Esophagus muscularis mucosa (tissue), 4 donors: ENCODE data around the gene RHOT1.

ENCODE experiments used
- CTCF ChIP-seq, 3 experiments: fragments of 200-600 bp in 2 of 3; fragments of 450-650 bp in 1 of 3; sonication (generic) in 2 of 3; IDR thresholded peaks; one replicate each; pipeline ENCODE4 v1.5.1; 2017 to 2019; ENCODE audit warnings: antibody characterized with exemption in 3 of 3, mild to moderate bottlenecking in 2 of 3, moderate library complexity in 1 of 3
- EP300 ChIP-seq: sonication (generic); formaldehyde crosslinking; IDR thresholded peaks from one replicate; pipeline ENCODE4 v1.6.1; 2017; ENCODE audit warnings: antibody characterized with exemption
- POLR2A ChIP-seq: fragments of 450-650 bp; IDR thresholded peaks from one replicate; pipeline ENCODE4 v1.6.1; 2017; ENCODE audit warnings: antibody characterized with exemption, moderate library complexity, mild to moderate bottlenecking, low read depth
- POLR2AphosphoS5 ChIP-seq, 2 donors: sonication (generic); formaldehyde crosslinking; IDR thresholded peaks; one replicate each; pipeline ENCODE4 v1.6.1; 2017; ENCODE audit warnings: antibody characterized with exemption in 2 of 2

DNA sequence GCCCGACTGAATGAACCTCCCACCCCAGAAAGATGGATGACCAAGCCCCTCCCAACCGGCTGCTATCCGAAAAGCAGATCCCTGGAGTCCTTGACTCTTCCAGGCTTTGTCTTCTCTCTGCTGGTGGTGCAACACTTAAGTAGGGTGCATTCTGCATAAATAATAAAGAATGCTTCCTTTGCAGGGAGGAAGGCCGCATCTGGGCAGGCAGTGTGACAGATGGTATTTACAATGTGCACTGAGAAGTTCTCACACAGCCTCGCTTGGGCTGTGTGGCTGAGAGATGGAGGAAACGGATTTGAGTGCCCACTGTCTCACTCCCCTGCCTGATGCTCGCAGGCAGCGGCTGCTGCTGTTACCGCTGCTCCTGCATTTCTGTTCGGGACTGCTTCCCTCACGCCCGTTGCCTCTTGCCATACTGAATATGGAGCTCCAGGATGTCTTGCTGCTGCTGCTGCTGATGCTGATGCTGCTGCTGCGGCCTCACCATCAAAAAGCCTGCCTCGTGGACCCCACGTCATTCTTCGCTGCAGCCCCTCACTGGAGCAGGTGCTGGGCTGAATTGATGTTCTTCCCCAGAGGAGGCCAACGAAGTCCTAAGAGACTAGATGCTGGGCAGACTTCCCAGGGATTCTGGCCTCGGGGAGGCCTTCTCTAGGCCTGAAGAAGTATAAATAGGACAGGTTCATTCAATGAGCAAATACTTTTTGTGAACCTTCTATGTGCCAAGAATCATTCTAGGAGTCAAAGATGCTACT lies 116.3 kb downstream of the RHOT1 start:
- TF ChIP-seq CTCF (IDR thresholded peaks at IDR 0.05) (no peak), POLR2AphosphoS5 (IDR thresholded peaks at IDR 0.05) (no peak), EP300 (no peak), POLR2A (no peak)
